SU-DHL-6 (cell line): ENCODE data around the gene HSP90AB1.

Experiments used
- H2AFZ ChIP-seq: fragments of 200-600 bp; sonication (generic); 2 replicates; pipeline ENCODE4 v1.6.1; 2014; ENCODE audit warnings: low read depth, mild to moderate bottlenecking, moderate library complexity, mixed read lengths, antibody characterized with exemption, low read length; ENCODE audit not compliant: severe bottlenecking
- H3F3A ChIP-seq: fragments of 200-600 bp; shearing (Covaris generic); 2 replicates; pipeline ENCODE4 v1.6.0; 2016; ENCODE audit warnings: antibody characterized with exemption, mild to moderate bottlenecking; ENCODE audit not compliant: insufficient read depth
- H3K27ac ChIP-seq: fragments of 200-600 bp; sonication (generic); 2 replicates; pipeline ENCODE4 v1.5.1; 2016; ENCODE audit warnings: low read depth, mild to moderate bottlenecking, low read length, moderate library complexity, mixed read lengths
- H3K27me3 ChIP-seq: fragments of 200-600 bp; sonication (generic), shearing (Covaris generic); 2 replicates; pipeline ENCODE4 v1.6.0; 2014; ENCODE audit warnings: mild to moderate bottlenecking, low read length
- H3K36me3 ChIP-seq: fragments of 200-600 bp; sonication (generic); 2 replicates; pipeline ENCODE4 v1.6.1; 2014; ENCODE audit warnings: mild to moderate bottlenecking, low read length, mixed read lengths
- H3K4me2 ChIP-seq: fragments of 300-600, 200-600 bp; shearing (Covaris generic), sonication (generic); 2 replicates; pipeline ENCODE4 v1.6.0; 2014; ENCODE audit warnings: low read length, low read depth, mild to moderate bottlenecking; ENCODE audit not compliant: poor library complexity, severe bottlenecking
- H3K4me3 ChIP-seq: fragments of 200-600 bp; sonication (generic); 2 replicates; pipeline ENCODE4 v1.5.1; 2014; ENCODE audit warnings: antibody characterized with exemption, low read length, mild to moderate bottlenecking, mixed read lengths; ENCODE audit not compliant: insufficient read depth, poor library complexity, severe bottlenecking
- H3K79me2 ChIP-seq: fragments of 200-600 bp; sonication (generic); 2 replicates; pipeline ENCODE4 v1.6.1; 2014; ENCODE audit warnings: mild to moderate bottlenecking, low read length, moderate library complexity; ENCODE audit not compliant: insufficient read depth
- H3K9ac ChIP-seq: fragments of 200-600 bp; sonication (generic); 2 replicates; pipeline ENCODE4 v1.7.0; 2014; ENCODE audit warnings: mild to moderate bottlenecking, low read length
- H3K9me2 ChIP-seq: fragments of 200-600 bp; sonication (generic); replicated peaks from 2 replicates; pipeline ENCODE4 v1.6.1; 2014; ENCODE audit warnings: low read length; ENCODE audit not compliant: insufficient read depth
- H3K9me3 ChIP-seq: fragments of 200-600 bp; sonication (generic); 2 replicates; pipeline ENCODE4 v1.6.1; 2014; ENCODE audit warnings: low read length, mixed read lengths; ENCODE audit not compliant: insufficient read depth
- H4K20me1 ChIP-seq: fragments of 200-600 bp; sonication (generic); 2 replicates; pipeline ENCODE4 v1.6.1; 2014; ENCODE audit warnings: low read depth, mild to moderate bottlenecking, antibody characterized with exemption, low read length, moderate library complexity, mixed read lengths
- EZH2phosphoT487 ChIP-seq: fragments of 200-600 bp; sonication (generic), shearing (Covaris generic); conservative IDR thresholded peaks from 2 replicates; pipeline ENCODE4 v1.6.1; 2018; ENCODE audit warnings: mild to moderate bottlenecking, antibody characterized with exemption, low read length, moderate library complexity, mixed read lengths
- TF ChIP-seq, protein P1 (sequence below): fragments of 200-600 bp; sonication (generic); IDR thresholded peaks from one replicate; pipeline ENCODE4 v1.5.1; 2017; ENCODE audit warnings: antibody characterized with exemption, mild to moderate bottlenecking, low read length, moderate library complexity; ENCODE audit not compliant: insufficient read depth, poor library complexity, severe bottlenecking

HSP90AB1 gene

DNA sequence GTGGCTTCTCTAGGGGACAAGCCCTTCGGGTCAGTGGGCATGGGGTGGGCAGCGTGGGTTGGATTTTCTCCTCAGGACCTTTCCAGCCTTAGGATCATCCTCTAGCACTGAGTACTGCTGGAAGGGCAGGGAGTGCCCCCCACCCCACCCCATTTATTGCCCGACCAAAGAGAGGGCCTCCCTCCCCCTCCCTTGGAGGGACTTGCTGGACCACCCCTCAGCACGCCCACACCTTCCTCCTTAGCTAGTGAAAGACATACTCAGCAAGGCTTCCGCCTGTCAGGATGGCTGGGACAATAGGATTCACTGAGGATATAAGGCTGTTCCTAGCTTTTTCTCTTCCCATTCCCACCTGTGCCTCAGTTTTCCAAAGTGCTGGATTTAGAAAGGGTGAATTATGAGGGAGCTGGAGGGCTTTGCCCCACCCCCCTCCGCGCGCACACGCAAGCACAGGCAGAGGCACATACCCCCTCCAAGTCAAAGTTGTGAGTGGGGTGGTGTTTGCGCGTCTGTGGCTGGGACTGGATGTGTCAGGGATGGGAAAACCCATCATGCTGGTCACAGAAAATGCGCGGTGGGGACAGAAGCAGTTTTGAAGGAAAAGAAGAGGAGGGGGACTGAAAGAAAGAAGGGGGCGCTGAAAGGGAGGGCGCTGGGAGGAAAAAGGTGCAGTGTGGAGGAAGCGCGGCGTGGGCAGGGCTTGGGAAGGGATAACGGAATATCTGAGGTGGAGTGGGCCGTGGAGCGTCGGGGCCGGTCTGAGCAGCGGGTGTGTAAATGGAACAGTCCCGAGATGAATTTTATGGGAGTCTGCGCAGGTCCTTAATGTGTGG is 24.2 kb upstream of the HSP90AB1 start:
- TF ChIP-seq, protein P1, sequence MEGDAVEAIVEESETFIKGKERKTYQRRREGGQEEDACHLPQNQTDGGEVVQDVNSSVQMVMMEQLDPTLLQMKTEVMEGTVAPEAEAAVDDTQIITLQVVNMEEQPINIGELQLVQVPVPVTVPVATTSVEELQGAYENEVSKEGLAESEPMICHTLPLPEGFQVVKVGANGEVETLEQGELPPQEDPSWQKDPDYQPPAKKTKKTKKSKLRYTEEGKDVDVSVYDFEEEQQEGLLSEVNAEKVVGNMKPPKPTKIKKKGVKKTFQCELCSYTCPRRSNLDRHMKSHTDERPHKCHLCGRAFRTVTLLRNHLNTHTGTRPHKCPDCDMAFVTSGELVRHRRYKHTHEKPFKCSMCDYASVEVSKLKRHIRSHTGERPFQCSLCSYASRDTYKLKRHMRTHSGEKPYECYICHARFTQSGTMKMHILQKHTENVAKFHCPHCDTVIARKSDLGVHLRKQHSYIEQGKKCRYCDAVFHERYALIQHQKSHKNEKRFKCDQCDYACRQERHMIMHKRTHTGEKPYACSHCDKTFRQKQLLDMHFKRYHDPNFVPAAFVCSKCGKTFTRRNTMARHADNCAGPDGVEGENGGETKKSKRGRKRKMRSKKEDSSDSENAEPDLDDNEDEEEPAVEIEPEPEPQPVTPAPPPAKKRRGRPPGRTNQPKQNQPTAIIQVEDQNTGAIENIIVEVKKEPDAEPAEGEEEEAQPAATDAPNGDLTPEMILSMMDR = no peak
- TF ChIP-seq EZH2phosphoT487 = no peak
- Histone ChIP-seq H4K20me1 (no peaks in the 10 kb centered on the region), H2AFZ (peak overlapping the region; percentile 52), H3K4me2 (peak overlapping the region; percentile 66), H3K27ac (no peak overlapping the region), H3K36me3 (no peaks in the 10 kb centered on the region), H3K9ac (peak overlapping the region; percentile 83), H3K9me2 (no peaks in the 10 kb centered on the region), H3K9me3 (no peaks in the 10 kb centered on the region), H3K27me3 (no peaks in the 10 kb centered on the region), H3F3A (peaks cover 14% of the 10 kb centered on the region), H3K79me2 (peaks cover 40% of the 10 kb centered on the region), H3K4me3 (peak overlapping the region; percentile 81)

DNA sequence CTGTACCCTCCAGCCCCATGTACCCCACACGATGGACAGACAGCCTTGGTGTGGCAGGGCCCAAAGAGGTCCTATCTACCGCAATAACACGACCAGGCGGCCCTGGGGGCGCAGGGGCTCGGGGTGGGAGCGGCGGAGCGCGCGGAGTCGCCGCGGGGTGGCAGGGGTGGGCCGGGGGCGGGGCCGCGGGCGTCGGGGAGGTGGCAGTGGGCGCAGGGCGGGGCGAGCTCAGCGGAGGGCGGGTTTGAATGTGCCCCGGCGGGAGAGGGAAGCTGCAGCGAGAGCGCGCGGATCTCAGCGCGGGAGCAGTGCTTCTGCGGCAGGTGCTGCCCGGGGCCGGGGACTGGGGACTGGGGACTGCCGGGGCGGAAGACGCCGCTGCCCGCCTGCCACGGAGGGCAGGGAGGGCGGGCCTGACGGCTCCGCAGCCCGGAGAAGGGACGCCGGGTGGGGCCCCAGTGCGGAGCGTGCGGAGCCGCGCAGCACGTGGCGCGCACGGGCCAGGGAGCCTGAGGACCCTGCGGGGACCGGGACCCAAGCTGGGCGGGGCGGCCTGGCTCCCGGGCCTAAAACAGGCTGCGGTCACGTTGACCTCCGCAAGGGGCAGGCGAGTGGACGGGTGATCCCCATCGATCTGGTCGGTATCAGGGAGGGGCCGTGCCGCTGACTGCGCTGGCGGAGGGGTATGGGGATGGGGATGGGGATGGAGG is 23.4 kb upstream of the HSP90AB1 start, which contains the start of gene SLC29A1:
Gene SLC29A1 (plus strand): TSS at position 277 of the 710 bp plus-strand sequence. CDS start 3,719 bp downstream, outside the sequence.
- Histone ChIP-seq H3K36me3 (no peaks in the 10 kb centered on the region), H4K20me1 (no peaks in the 10 kb centered on the region), H3K4me2 (peak within 1 kb of the TSS; percentile 66), H3K9me3 (no peaks in the 10 kb centered on the region), H3K4me3 (peak within 1 kb of the TSS; percentile 81), H2AFZ (peak within 1 kb of the TSS; percentile 65), H3F3A (peaks cover 11% of the 10 kb centered on the region), H3K79me2 (peaks cover 40% of the 10 kb centered on the region), H3K27ac (peak within 1 kb of the TSS; percentile 65), H3K9me2 (no peaks in the 10 kb centered on the region), H3K27me3 (no peaks in the 10 kb centered on the region), H3K9ac (peak within 1 kb of the TSS; percentile 83)
- TF ChIP-seq, protein P1 = peak; percentile 18
- no peak for TF ChIP-seq EZH2phosphoT487

DNA sequence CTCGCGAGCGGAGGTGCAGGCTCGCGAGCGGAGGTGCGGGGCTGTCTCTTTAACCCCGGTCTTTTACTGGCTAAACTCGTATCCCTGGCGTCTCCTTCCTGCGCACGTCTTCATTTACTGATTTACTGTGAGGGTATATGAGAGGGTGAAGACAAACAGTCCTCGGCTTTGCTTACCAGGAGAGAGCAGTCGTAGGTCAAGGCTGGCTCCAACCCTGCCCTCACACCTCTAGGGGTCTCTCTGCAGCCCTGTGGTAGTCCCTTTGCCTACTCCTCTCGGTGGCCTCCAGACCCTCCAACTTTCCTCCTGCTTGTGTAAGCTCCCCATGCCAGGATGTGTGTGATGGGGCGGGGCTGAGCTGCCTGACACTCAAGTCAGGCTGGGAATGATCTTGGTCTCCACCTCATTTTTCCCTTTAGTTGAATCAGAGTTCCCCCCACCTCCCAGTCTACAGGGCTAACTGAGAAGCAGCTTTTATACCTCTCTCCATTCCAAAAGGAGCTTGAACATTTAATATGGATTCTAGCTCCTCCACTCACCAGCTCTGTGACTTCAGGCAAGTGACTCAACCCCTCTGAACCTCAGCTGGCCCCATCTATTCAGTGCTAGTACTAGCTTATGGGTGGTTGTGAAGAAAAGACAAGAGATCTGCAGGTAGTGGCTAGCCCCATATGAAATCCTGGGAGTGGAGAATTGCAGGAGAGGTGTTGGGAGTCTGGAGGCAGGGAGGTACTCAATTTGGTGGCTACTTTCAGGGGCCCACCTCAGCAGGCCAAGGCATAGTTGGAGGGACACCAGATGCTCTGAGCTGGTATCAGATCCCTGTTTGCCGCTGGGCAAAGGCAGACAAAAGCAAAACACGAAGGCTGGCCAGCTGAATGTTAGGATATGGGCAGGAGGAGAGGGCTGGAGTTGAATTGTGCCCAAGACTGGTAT is 22.6 kb upstream of the HSP90AB1 start:
- H3K27me3 ChIP-seq = no peaks in the 10 kb centered on the region
- H3K4me3 ChIP-seq = peak overlapping the region; percentile 81
- peak overlapping the region; percentile 65 for H2AFZ ChIP-seq
- no peaks in the 10 kb centered on the region for H4K20me1 ChIP-seq
- TF ChIP-seq, protein P1 = peak; percentile 68
- no peak for TF ChIP-seq EZH2phosphoT487
- peaks cover 11% of the 10 kb centered on the region for H3F3A ChIP-seq
- peak overlapping the region; percentile 66 for H3K4me2 ChIP-seq
- no peaks in the 10 kb centered on the region for H3K36me3 ChIP-seq
- H3K79me2 ChIP-seq = peaks cover 44% of the 10 kb centered on the region
- peak overlapping the region; percentile 65 for H3K27ac ChIP-seq
- no peaks in the 10 kb centered on the region for H3K9me3 ChIP-seq
- H3K9me2 ChIP-seq = no peaks in the 10 kb centered on the region
- H3K9ac ChIP-seq = peak overlapping the region; percentile 83
